Mucosa of descending colon (tissue), 3 donors: ENCODE measurements around the gene SRD5A1. TPM values are rescaled to one million over a fixed set of nuclear protein-coding genes. Genes with fewer than 3 reads are reported as not detected.

Experiments used
- ATAC-seq: fragments of 200-7000 bp; cut with Tn5 transposase; one replicate; pipeline ENCODE4 v1.9.1; 2020; ENCODE audit warnings: mild to moderate bottlenecking, moderate library complexity
- DNase-seq, 3 donors: peaks; one replicate each; pipeline ENCODE4 v3.0.0-alpha.2; 2020
- H3K36me3 ChIP-seq: fragments of 200-600 bp; one replicate; pipeline ENCODE4 v1.8.0; 2021; ENCODE audit warnings: low read depth, mild to moderate bottlenecking
- H3K4me1 ChIP-seq: fragments of 200-600 bp; one replicate; pipeline ENCODE4 v1.8.0; 2021; ENCODE audit warnings: low read depth, mild to moderate bottlenecking
- H3K4me3 ChIP-seq: fragments of 200-600 bp; one replicate; pipeline ENCODE4 v1.8.0; 2021; ENCODE audit warnings: mild to moderate bottlenecking
- H3K9me3 ChIP-seq: fragments of 200-600 bp; one replicate; pipeline ENCODE4 v1.8.0; 2021; ENCODE audit warnings: mild to moderate bottlenecking
- CTCF ChIP-seq: fragments of 200-600 bp; IDR thresholded peaks from one replicate; pipeline ENCODE4 v1.8.0; 2022; ENCODE audit warnings: antibody characterized with exemption, mild to moderate bottlenecking
- intact Hi-C, 2 donors: fragments of 100-400 bp; cut with DNase I in 1 of 2; cut with micrococcal nuclease in 1 of 2; formaldehyde crosslinking; loops; one replicate each; pipeline versions ENCODE4 v1.11.0 to v1.11.1; 2022; cut with DNase I, micrococcal nuclease
- total RNA-seq, 3 donors: library from RNA; stranded (reverse); fragmentation: NEBNext Ultra II Directional in 2 of 3; extraction: Animal tissue kit (Norgen Biotek cat#: 25700) in 2 of 3; gene quantifications; one replicate each; pipeline versions ENCODE4 v1.2.1 to v1.2.4, GENCODE V29; 2021 to 2023
- donor health status: DM: no; HTN: no; CAD: no; lungs with moderate emphysema.
- donor health status: DM: no; HTN: no; CAD: no.
- donor health status: DM: no; HTN: yes; CAD: no.

SRD5A1 gene
- total RNA-seq, 3 donors from 2014 or later, result 12.7 to 16.2 (median 14.3) TPM

GRCh38 chr5:6593148-6594016, 39.9 kb upstream of the SRD5A1 start:
- TF ChIP-seq CTCF, result no peak
- intact Hi-C loops, result no loop called here
- H3K9me3 ChIP-seq, result no peaks in the 10 kb centered on the region
- no peak overlapping the region for H3K4me3 ChIP-seq
- DNase-seq (no peak), ATAC-seq (no peak)
- H3K4me1 ChIP-seq, result no peaks in the 10 kb centered on the region
- H3K36me3 ChIP-seq, result no peaks in the 10 kb centered on the region

- no peak overlapping the region for H3K4me3 ChIP-seq
- H3K4me1 ChIP-seq, result no peaks in the 10 kb centered on the region
- no peaks in the 10 kb centered on the region for H3K9me3 ChIP-seq
- no peak for TF ChIP-seq CTCF
- ATAC-seq (no peak), DNase-seq (no peak)
- intact Hi-C loops, result no loop called here
- H3K36me3 ChIP-seq, result no peaks in the 10 kb centered on the region
Observed at GRCh38 chr5:6594066-6594465, 39.2 kb upstream of the SRD5A1 start.

GRCh38 chr5:6595405-6595804, 37.8 kb upstream of the SRD5A1 start:
- no peaks in the 10 kb centered on the region for H3K9me3 ChIP-seq
- H3K36me3 ChIP-seq, result peaks cover 2% of the 10 kb centered on the region
- DNase-seq, result no peak
- H3K4me3 ChIP-seq, result no peak overlapping the region
- intact Hi-C loops, result no loop called here
- H3K4me1 ChIP-seq, result no peaks in the 10 kb centered on the region
- TF ChIP-seq CTCF, result no peak
- no peak for ATAC-seq

GRCh38 chr5:6596388-6596787, 36.9 kb upstream of the SRD5A1 start:
- Histone ChIP-seq H3K4me1 (no peaks in the 10 kb centered on the region), H3K36me3 (peaks cover 3% of the 10 kb centered on the region), H3K4me3 (no peak overlapping the region), H3K9me3 (no peaks in the 10 kb centered on the region)
- intact Hi-C loops, result no loop called here
- DNase-seq (no peak), ATAC-seq (no peak)
- TF ChIP-seq CTCF, result no peak

GRCh38 chr5:6597557-6597956, 35.7 kb upstream of the SRD5A1 start:
- Histone ChIP-seq H3K9me3 (no peaks in the 10 kb centered on the region), H3K4me1 (no peaks in the 10 kb centered on the region), H3K36me3 (peaks cover 3% of the 10 kb centered on the region), H3K4me3 (no peak overlapping the region)
- ATAC-seq (no peak), DNase-seq (no peak)
- TF ChIP-seq CTCF, result no peak
- intact Hi-C loops, result no loop called here
